GM23338 (cell line): ENCODE data around the gene NR3C1. TPM values are rescaled to one million over a fixed set of nuclear protein-coding genes. Genes with fewer than 3 reads are reported as not detected.

Experiments
- EZH2phosphoT487 ChIP-seq: fragments of 200-600 bp; sonication (generic); IDR thresholded peaks from one replicate; pipeline ENCODE4 v1.8.1; 2018; ENCODE audit warnings: antibody characterized with exemption; ENCODE audit not compliant: unreplicated experiment
- NANOG ChIP-seq: IDR thresholded peaks from 2 replicates; pipeline ENCODE4 v1.6.1; 2016; ENCODE audit warnings: antibody characterized with exemption, borderline replicate concordance
- STAT1 ChIP-seq: IDR thresholded peaks from one replicate; pipeline ENCODE4 v1.6.1; 2016; ENCODE audit warnings: antibody characterized with exemption; ENCODE audit not compliant: unreplicated experiment
- ZNF114 ChIP-seq: fragments of 250-450 bp; sonication (Bioruptor Pico); IDR thresholded peaks from 2 replicates; pipeline ENCODE4 v1.5.0; 2020; ENCODE audit warnings: mild to moderate bottlenecking, moderate library complexity
- ZNF331 ChIP-seq: fragments of 250-450 bp; sonication (Bioruptor Pico); IDR thresholded peaks from 2 replicates; pipeline ENCODE4 v1.5.0; 2020; ENCODE audit warnings: low read depth, mild to moderate bottlenecking, moderate library complexity
- polyA plus RNA-seq: library from polyadenylated mRNA; unstranded; fragments of >200 nt; fragmentation: Nextera tagmentation; extraction: Ambion mirVana; gene quantifications from 2 replicates; pipeline ENCODE4 v1.2.1, GENCODE V29; 2016
- total RNA-seq: library from RNA; depleted of rRNA; stranded (reverse); fragments of >200 nt; shearing (Covaris generic); gene quantifications from 2 replicates; pipeline ENCODE4 v1.2.3, GENCODE V29; 2014
- TF ChIP-seq, protein P1 (sequence below): fragments of 250-450 bp; sonication (Bioruptor Pico); IDR thresholded peaks from 2 replicates; pipeline ENCODE4 v1.5.0; 2020; ENCODE audit warnings: mild to moderate bottlenecking, moderate library complexity
- TF ChIP-seq, protein P2 (sequence below): IDR thresholded peaks from 2 replicates; pipeline ENCODE4 v1.6.1; 2016; ENCODE audit warnings: antibody characterized with exemption
- TF ChIP-seq, protein P3 (sequence below), 2 experiments: fragments of 200-600 bp in 1 of 2; sonication (generic) in 1 of 2; conservative IDR thresholded peaks; 2 replicates each; pipeline versions ENCODE4 v1.5.1 to v1.6.1; 2016 to 2017; ENCODE audit warnings: antibody characterized with exemption in 2 of 2, low read depth in 2 of 2, mild to moderate bottlenecking in 2 of 2, moderate library complexity in 1 of 2

The NR3C1 gene
- total and polyA plus RNA-seq, 2 experiments from 2014 or later: 1.2 to 4.6 TPM

DNA sequence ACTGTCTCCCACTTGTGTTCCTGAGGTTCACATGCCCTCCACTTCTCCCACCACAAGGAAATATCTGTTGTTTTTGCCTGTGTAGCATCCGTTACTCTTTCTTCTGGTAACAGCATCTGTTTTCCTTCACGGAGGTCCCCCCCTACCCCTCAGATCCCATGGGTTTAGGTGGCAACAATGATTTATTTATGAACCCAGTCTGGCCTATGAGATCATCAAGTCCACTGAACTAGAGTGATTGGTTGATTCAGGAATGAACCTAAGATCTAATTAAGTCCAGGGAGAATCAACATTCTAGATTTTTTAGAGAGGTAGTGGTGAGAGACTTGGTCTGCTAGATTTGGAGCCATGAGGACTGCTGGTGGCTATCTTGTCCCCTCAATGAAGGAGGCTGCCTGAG lies 166.8 kb downstream of the NR3C1 start (continued):
- TF ChIP-seq, protein P1, sequence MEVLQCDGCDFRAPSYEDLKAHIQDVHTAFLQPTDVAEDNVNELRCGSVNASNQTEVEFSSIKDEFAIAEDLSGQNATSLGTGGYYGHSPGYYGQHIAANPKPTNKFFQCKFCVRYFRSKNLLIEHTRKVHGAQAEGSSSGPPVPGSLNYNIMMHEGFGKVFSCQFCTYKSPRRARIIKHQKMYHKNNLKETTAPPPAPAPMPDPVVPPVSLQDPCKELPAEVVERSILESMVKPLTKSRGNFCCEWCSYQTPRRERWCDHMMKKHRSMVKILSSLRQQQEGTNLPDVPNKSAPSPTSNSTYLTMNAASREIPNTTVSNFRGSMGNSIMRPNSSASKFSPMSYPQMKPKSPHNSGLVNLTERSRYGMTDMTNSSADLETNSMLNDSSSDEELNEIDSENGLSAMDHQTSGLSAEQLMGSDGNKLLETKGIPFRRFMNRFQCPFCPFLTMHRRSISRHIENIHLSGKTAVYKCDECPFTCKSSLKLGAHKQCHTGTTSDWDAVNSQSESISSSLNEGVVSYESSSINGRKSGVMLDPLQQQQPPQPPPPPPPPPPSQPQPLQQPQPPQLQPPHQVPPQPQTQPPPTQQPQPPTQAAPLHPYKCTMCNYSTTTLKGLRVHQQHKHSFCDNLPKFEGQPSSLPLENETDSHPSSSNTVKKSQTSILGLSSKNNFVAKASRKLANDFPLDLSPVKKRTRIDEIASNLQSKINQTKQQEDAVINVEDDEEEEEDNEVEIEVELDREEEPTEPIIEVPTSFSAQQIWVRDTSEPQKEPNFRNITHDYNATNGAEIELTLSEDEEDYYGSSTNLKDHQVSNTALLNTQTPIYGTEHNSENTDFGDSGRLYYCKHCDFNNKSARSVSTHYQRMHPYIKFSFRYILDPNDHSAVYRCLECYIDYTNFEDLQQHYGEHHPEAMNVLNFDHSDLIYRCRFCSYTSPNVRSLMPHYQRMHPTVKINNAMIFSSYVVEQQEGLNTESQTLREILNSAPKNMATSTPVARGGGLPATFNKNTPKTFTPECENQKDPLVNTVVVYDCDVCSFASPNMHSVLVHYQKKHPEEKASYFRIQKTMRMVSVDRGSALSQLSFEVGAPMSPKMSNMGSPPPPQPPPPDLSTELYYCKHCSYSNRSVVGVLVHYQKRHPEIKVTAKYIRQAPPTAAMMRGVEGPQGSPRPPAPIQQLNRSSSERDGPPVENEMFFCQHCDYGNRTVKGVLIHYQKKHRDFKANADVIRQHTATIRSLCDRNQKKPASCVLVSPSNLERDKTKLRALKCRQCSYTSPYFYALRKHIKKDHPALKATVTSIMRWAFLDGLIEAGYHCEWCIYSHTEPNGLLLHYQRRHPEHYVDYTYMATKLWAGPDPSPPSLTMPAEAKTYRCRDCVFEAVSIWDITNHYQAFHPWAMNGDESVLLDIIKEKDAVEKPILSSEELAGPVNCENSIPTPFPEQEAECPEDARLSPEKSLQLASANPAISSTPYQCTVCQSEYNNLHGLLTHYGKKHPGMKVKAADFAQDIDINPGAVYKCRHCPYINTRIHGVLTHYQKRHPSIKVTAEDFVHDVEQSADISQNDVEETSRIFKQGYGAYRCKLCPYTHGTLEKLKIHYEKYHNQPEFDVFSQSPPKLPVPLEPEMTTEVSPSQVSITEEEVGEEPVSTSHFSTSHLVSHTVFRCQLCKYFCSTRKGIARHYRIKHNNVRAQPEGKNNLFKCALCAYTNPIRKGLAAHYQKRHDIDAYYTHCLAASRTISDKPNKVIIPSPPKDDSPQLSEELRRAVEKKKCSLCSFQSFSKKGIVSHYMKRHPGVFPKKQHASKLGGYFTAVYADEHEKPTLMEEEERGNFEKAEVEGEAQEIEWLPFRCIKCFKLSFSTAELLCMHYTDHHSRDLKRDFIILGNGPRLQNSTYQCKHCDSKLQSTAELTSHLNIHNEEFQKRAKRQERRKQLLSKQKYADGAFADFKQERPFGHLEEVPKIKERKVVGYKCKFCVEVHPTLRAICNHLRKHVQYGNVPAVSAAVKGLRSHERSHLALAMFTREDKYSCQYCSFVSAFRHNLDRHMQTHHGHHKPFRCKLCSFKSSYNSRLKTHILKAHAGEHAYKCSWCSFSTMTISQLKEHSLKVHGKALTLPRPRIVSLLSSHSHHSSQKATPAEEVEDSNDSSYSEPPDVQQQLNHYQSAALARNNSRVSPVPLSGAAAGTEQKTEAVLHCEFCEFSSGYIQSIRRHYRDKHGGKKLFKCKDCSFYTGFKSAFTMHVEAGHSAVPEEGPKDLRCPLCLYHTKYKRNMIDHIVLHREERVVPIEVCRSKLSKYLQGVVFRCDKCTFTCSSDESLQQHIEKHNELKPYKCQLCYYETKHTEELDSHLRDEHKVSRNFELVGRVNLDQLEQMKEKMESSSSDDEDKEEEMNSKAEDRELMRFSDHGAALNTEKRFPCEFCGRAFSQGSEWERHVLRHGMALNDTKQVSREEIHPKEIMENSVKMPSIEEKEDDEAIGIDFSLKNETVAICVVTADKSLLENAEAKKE (CRISPR knock-in tag): no peak
- TF ChIP-seq EZH2phosphoT487 (no peak), NANOG (no peak), STAT1 (no peak), ZNF114 (CRISPR knock-in tag) (no peak), ZNF331 (CRISPR knock-in tag) (no peak)
- TF ChIP-seq, protein P2, sequence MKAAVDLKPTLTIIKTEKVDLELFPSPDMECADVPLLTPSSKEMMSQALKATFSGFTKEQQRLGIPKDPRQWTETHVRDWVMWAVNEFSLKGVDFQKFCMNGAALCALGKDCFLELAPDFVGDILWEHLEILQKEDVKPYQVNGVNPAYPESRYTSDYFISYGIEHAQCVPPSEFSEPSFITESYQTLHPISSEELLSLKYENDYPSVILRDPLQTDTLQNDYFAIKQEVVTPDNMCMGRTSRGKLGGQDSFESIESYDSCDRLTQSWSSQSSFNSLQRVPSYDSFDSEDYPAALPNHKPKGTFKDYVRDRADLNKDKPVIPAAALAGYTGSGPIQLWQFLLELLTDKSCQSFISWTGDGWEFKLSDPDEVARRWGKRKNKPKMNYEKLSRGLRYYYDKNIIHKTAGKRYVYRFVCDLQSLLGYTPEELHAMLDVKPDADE: no peak
- TF ChIP-seq, protein P3, sequence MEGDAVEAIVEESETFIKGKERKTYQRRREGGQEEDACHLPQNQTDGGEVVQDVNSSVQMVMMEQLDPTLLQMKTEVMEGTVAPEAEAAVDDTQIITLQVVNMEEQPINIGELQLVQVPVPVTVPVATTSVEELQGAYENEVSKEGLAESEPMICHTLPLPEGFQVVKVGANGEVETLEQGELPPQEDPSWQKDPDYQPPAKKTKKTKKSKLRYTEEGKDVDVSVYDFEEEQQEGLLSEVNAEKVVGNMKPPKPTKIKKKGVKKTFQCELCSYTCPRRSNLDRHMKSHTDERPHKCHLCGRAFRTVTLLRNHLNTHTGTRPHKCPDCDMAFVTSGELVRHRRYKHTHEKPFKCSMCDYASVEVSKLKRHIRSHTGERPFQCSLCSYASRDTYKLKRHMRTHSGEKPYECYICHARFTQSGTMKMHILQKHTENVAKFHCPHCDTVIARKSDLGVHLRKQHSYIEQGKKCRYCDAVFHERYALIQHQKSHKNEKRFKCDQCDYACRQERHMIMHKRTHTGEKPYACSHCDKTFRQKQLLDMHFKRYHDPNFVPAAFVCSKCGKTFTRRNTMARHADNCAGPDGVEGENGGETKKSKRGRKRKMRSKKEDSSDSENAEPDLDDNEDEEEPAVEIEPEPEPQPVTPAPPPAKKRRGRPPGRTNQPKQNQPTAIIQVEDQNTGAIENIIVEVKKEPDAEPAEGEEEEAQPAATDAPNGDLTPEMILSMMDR (conservative IDR thresholded peaks at IDR 0.05; ENCODE audit: low read depth in 2 of 2): no peak
